LoVo (cell line): ENCODE data around the gene ZNF529.

Experiments used
- DNase-seq: peaks from one replicate; pipeline ENCODE4 v3.0.0-alpha.2; 2016; ENCODE audit warnings: low spot score

Gene ZNF529

GRCh38 chr19:36508325-36508724 lies 64.8 kb downstream of the ZNF529 start:
- no peak for DNase-seq

- DNase-seq: no peak
These were observed 71.1 kb downstream of the ZNF529 start for GRCh38 chr19:36501973-36502372.

GRCh38 chr19:36497001-36497400 lies 76.1 kb downstream of the ZNF529 start:
- no peak for DNase-seq
